Left forelimb (tissue), 1 donor: ENCODE results near the gene CNTN1.
"Not testable (repeated sequence)": the region's sequence is repeated elsewhere in the genome, so short reads cannot be mapped to it uniquely, and the experiment has no call there.

ENCODE experiments used
- DNase-seq: peaks from one replicate; pipeline ENCODE4 v3.0.0-alpha.2; 2018; ENCODE audit warnings: low spot score

The CNTN1 gene

GRCh38 chr12:40701756-40702155 is 9.5 kb downstream of the CNTN1 start:
- no peak for DNase-seq

- no peak for DNase-seq
These were observed 18.9 kb downstream of the CNTN1 start for GRCh38 chr12:40711121-40711520.

GRCh38 chr12:40714636-40715035 is 22.4 kb downstream of the CNTN1 start:
- DNase-seq: no peak

GRCh38 chr12:40716037-40716436 is 23.8 kb downstream of the CNTN1 start:
- no peak for DNase-seq

DNA sequence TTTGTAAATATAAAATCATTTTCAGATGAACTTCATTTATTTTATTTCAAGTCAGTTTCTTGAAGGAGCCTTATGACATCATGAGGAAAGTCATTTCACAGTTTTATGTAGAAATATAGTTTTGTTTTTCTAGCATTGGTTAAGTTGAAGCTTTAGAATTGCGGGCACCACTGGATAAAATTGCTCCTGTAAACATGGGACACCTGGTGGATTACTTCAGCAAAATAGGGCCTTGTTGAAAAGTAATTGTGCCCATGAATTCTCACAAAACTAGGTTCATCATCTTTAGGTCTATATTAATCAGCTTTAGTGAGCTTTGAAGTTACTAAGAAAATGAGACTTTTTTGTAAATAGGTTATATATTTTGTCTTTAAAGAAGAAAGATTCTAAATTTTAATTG is 25.3 kb downstream of the CNTN1 start:
- no peak for DNase-seq

GRCh38 chr12:40718878-40719372 is 26.7 kb downstream of the CNTN1 start:
- DNase-seq: no peak

GRCh38 chr12:40723001-40723400 is 30.8 kb downstream of the CNTN1 start:
- no peak for DNase-seq

- no peak for DNase-seq
These were observed 34.1 kb downstream of the CNTN1 start for GRCh38 chr12:40726366-40726765.

DNA sequence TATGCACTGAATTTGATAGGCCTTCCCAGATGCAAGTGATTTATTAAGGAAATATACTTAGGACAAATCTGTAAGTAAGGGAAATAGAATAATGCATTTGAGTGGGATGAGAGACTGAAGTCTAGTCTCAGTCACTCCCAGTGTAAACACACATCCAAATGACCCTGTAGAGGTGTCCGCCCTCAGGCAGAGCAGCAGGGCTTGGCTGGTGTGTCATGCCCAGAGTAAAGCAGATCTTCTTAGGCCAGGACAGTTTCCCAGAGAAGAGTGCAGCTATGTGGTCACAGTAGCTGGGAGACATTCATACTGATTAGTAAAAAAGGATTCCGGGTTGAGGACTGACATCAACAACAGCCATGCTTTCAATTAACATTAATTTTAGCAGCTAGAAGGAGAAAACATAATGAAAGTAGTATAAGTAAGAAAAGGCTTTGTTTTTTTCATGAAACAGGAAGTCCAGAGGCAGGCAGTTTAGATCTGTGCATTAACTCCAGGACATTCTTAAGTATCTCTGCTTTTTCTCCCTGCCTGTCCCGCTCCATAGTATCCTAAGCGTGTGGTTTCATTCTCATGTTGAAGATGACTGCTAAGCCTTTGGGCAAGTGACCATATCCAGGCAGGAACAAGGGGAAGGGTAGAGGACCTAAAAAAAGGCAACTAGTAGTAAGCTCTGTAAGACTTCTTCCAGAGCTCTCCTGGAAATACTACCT is 35.7 kb downstream of the CNTN1 start:
- DNase-seq: no peak

GRCh38 chr12:40730281-40730680 is 38.0 kb downstream of the CNTN1 start:
- no peak for DNase-seq

- DNase-seq: no peak
These were observed 41.6 kb downstream of the CNTN1 start for GRCh38 chr12:40733871-40734270.

- DNase-seq: no peak
These were observed 42.0 kb downstream of the CNTN1 start for GRCh38 chr12:40734276-40734675.

DNA sequence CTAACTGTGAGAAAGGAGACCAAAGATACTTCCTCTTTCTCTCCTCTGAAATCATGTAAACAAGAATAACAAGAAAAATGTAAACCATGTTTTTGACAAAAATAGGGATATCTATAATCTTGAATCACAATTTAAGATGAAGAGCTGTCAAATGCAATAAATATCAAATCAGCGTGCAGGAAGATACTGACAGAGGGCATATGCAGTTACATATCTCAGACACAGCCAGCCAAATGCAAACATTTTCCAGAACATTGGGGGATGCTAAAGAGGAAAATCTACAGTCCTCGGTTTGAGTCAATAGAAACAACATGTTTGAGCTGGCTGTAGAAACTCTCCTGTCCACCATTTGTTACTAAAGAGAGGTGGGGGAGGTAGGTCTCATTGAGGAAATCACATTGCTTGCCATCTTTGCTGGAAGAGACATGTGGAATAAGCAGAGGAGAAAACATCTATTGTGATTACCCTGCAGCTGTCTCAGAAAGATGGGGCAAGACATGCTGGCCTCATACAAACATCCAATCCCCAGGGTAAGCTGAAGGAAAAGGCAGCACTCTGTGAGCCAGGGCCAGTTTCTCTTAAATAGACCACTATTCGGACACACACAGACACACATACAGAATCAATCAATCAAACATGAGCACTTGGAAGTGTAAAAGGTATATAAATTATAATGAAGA is 43.5 kb downstream of the CNTN1 start:
- no peak for DNase-seq

DNA sequence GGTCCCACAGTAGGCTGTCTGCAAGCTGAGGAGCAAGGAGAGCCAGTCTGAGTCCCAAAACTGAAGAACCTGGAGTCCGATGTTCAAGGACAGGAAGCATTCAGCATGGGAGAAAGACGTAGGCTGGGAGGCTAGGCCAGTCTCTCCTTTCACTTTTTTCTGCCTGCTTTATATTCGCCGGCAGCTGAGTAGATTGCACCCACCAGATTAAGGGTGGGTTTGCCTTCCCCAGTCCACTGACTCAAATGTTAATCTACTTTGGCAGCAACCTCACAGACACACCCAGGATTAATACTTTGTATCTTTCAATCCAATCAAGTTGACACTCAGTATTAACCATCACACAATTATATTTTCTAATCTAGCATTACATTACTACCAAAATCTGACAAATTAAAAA is 45.2 kb downstream of the CNTN1 start:
- DNase-seq: not testable (repeated sequence)

GRCh38 chr12:40738856-40739255 is 46.6 kb downstream of the CNTN1 start:
- no peak for DNase-seq

DNA sequence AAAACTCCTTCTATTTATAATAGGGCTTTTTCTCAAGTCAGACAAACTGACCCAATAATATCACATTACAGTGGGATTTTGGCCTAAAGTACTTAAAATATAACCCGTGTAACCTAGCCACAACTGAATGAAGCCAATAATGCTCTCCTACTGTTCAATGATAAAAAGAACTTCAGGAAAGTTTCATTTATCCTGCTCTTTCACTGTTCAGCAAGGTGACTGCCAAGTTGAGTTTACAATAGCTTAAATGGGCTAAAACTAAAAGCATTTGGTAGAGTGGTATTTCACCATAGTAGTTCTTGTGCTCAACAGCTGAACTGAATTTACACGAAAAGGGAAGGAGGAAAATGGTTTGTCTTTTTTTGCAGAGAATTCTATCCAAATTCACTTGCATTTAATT is 49.8 kb downstream of the CNTN1 start:
- DNase-seq: no peak

GRCh38 chr12:40745386-40745785 is 53.1 kb downstream of the CNTN1 start:
- DNase-seq: no peak

DNA sequence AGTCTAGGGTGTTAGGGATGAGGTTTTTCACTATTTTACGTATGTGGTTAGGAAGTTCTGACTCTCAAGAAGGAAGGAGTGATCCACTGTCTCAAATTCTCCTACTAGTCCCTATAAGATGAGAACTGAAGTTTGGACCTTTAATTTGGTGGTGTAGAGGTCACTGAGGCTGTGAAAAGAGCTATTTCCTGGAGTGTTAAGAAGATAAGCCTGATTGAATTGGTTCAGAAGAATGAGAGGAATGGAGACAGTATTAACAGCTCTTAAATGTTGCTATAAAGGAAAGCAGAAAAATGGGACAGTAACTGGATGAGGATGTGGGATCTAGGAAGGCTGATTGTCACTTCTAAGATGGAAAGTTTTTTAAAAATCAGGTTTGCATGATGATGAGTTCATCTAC is 57.6 kb downstream of the CNTN1 start:
- no peak for DNase-seq

GRCh38 chr12:40752011-40752410 is 59.8 kb downstream of the CNTN1 start:
- DNase-seq: no peak

DNA sequence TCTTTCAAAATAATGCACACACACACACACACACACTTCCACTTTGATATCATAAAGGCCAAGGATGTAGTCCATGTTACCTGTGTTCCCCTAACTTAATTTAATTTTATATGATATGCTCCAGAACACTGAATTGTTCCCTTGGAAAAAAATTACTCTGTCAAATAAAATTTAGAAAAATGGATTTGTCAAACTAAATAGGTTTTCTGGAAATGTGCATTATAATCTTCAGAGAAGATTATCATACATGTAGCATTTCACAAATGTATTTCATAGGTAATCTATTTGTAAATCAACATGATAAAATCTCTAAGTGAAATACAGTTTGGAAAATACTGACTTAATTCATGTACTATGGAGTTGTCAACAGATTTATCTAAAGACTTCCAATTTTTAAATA is 68.6 kb downstream of the CNTN1 start:
- no peak for DNase-seq

GRCh38 chr12:40762072-40762471 is 69.8 kb downstream of the CNTN1 start:
- DNase-seq: no peak

DNA sequence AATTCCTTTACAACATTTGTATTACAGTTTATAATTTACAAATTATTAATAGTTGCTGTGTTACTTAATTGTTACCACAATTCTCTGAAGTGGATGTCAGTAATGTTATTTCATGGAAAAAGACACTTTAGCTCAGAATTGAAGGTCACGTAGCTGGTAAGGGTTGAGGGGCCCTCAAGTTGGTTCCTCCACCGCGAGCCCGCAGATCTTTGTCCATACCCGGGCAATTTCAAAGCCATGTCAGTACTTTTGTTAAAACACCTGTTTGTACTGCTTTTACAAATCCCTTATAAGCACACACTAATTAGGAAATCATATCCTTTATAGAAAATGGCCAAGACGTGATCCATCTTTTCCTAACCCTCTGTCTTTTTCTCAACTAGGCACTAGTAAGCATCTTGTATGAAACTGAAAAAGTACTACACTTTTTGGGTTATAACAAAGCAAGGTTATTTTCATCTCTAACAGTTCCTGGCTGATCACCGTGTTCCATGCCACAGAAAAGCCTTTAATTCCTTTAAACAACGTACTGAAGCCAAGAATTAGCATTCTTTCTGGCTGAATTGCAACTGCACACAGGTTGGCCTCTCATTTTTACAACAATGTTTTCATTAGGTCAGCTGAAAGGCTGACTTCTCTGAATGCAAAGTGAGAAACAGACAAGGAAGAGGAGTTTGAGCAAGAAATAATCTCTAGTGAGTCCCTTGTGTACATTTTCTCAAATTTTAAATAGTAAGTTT is 76.1 kb downstream of the CNTN1 start:
- no peak for DNase-seq

GRCh38 chr12:40769846-40770245 is 77.6 kb downstream of the CNTN1 start:
- no peak for DNase-seq
